HG03558 (cell line): Measurements from ENCODE around the gene ANTXR2.
A peak's percentile ranks its signal among the peaks of the same experiment; 100 is the strongest.
"Not testable (repeated sequence)": the region's sequence is repeated elsewhere in the genome, so short reads cannot be mapped to it uniquely, and the experiment has no call there.

ENCODE experiments used
- ATAC-seq: cut with Tn5 transposase; IDR thresholded peaks from one replicate; pipeline ENCODE4 v1.9.1; 2021; ENCODE audit warnings: moderate number of reproducible peaks; ENCODE audit not compliant: unreplicated experiment; ENCODE audit errors: extremely low read depth

The ANTXR2 gene

DNA sequence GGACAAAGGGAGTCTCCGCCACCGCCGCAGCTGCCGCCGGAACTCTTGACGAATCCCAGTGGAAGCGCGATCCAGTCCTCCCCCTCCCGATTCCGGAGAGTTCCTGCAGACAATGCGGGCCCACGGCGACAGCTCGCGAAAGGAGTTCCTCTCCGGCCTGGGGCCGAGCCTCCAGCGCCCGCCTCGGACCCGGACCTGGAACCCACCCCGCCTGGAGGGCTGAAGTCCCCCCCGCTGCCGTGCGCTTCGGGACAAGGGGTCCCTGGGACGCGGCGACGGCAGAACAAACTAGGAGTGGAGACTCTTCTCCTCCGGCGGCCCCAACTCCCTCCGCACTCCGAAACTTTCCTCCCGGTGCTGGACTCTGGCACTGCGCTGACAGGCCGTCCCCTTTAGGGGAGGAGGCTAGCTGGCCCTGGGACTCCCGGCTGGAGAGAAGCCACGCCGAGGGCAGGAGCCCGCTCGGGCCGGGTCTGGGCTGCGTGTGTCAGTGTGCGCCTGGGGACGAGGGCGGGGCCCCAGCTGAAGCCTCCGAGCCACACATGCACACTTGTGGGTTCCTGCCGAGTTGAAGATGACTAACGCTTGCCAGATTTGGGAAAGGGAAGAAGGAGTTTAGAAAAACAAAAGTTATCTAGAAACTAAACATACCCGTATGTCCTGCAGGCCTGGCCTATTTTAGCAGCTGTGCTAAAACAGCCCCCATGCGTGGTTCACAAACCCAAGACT, at the start of gene ANTXR2:
TSS of gene ANTXR2 (minus strand) at position 486 of the 729 bp plus-strand sequence. CDS start 669 bp downstream, outside the sequence.
- ATAC-seq = peak; percentile 29

DNA sequence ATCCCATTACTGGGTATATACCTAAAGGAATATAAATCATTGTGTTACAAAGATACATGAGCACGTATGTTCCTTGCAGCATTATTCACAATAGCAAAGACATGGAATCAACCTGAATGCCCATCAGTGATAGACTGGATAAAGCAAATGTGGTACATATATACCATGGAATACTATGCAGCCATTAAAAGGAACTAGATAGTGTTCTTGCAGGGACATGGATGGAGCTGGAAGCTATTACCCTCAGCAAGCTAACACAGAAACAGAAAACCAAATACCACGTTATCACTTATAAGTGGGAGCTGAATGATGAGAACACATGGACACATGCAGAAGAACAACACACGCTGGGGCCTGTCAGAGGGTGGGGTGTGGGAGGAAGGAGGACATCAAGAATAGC, 48.8 kb upstream of the ANTXR2 start:
- ATAC-seq = not testable (repeated sequence)

DNA sequence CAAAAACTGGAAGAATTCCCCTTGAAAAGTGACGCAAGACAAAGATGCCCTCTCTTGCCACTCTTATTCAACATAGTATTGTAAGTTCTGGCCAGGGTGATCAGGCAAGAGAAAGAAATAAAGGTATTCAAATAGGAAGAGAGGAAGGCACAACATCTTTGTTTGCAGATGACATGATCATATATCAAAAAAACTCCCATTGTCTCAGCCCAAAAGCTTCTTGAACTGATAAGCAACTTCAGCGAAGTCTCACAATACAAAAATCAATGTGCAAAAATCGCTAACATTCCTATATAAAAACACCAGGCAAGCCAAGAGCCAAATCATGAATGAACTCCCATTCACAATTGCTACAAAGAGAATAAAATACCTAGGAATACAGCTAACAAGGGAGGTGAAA, 46.6 kb upstream of the ANTXR2 start:
- ATAC-seq = not testable (repeated sequence)

DNA sequence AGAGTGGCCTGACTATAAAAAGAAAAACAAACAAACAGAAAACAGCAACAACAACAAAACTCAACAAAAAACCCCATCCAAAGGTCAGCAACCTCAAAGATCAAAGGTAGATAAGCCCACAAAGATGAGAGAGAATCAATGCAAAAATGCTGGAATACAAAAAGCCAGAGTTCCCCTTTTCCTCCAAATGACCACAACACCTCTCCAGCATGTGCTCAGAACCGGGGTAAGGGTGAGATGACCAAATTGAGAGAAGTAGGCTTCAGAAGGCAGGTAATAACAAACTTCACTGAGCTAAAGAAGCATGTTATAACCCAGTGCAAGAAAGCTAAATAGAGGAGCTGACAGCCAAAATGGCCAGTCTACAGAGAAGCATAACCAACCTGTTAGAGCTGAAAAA, 43.5 kb upstream of the ANTXR2 start:
- no peak for ATAC-seq

DNA sequence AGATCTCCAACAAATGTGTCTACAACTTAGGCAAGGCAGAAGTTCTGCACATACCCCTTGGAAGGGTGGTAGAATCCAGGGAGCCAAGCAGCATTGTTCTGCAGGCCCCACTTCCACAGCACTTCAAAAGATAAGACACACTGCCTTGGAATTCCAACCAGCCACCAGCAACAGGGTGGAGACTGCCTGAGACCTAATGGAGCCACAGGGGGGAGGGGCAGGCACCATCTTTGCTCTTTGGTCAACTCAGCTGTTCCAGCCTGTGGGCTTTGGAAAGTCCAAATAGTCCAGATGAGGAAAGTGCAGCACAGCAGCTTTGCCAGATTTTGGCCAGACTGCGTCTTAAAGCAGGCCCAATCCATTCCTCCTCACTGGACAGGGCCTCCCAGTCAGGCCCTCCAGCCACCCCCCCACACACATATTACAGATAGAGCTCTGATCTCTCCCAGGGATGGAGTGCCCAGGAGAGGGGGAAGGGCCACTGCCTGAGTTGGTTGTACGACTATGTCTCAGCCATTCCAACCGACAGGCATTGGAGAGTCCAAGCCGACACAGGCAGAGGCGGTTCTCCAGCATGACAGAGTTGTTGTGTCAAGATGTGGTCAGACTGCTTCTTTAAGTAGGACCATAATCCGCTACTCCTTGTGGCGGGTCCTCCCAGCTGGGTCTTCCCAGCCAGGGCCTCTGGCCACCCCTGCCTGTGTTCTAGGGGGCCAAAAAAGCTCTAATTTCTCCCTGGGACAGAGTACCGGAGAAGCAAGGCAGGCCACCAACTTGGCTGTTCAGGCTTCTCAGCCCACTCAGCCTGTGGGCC, 42.5 kb upstream of the ANTXR2 start:
- no peak for ATAC-seq

DNA sequence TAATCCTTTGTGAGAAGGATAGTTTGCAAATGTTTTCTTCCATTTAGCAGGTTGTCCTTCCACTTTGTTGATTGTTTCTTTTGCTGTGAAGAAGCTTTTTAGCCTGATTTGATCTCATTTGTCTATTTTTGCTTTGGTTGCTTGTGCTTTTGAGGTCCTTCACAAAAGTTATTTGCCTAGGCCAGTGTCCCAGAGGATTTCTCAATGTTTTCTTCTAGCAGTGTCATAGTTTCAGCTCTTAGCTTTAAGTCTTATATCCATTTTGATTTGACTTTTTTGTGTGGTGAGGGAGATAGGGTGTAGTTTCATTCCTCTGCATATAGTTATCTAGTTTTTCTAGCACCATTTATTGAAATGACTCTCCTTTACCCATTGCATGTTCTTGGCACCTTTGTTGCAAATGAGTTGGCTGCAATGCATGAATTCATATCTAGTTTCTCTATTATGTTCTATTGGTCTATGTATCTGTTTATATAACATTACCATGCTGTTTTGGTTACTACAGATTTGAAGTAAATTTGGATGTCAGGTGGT, 41.8 kb upstream of the ANTXR2 start:
- ATAC-seq = no peak

DNA sequence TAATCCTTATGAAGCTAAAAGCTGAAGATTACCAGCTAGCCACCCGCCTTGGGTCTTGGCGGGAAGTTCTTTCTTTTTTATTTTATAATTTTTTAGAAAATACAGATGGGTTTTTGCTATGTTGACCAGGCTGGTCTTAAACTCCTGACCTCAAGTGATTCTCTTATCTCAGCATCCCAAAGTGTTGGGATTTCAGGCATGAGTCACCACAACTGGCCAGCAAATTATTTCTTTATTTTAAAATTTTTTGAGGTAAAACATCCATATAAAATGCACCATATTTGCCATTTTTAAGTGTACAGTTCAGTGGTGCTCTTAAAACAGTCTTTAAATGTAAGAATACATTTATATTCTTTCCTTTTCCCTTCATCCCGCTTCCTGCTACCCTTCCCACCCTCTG, 40.6 kb upstream of the ANTXR2 start:
- ATAC-seq = no peak

DNA sequence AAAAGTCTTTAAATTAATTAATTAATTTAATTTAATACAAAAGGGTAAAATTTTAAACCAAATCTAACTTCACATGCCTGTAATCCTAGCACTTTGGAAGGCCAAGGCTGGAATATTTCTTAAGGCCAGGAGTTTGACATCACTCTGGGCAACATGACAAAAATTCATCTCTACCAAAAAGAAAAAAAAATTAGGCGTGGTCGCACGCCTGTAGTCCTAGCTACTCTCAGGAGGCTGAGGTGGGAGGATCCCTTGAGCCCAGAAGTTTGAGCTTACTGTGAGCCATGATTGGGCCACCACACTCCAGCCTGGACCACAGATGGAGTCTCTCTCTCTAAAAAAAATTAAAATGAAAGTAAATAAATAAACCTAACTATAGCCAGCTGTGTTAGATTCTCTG, 39.2 kb upstream of the ANTXR2 start:
- ATAC-seq = no peak

DNA sequence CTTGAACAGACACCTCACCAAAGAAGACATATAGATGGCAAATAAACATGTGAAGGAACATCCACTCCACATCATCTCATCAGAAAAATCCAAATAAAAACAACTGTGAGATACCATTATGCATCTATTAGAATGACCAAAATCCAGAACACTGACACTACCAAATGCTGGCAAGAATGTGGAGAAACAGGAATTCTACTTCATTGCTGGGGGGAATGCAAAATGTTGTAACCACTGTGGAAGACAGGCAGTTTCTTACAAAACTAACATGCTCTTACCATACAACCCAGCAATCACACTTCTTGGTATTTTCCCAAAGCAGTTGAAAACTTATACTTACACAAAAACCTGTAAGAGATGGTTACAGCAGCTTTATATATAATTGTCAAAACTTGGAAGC, 38.2 kb upstream of the ANTXR2 start:
- no peak for ATAC-seq

DNA sequence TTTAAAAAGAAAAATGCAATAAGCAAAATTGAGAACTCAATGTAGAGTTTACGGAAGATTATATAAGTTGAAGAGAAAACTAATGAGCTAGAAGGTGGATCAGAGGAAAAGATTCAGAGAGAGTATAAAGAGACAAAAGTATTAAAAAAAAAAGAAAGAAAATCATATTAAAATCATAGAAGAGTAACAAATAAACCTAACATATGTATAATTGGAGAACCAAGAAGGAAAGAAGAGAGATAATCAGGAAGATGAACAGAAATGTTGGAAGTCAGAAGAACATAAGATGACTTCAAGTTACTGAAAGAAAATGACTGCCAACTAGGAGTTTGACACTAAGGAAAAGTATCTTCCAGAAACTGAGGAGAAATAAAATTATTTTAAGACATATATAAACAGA, 34.3 kb upstream of the ANTXR2 start:
- ATAC-seq = no peak

DNA sequence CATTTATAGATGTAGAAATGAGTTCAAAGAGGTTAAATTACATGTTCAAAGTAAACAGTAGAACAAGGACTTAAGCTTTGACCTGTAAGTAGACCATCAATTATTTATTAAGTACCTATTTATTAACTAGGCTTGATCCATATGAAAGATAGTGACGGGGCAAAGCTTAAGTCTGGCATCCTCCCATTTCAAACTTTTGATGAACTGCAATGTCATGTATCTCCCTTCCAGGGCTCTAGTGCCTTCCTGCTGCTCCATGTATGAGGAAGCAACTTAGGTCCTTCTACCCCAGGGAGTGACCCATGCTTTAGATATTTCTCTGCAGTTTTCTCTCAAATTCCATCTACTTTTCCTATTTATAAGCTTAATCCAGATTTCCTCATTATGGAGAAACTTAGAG, 31.9 kb upstream of the ANTXR2 start:
- ATAC-seq = no peak

DNA sequence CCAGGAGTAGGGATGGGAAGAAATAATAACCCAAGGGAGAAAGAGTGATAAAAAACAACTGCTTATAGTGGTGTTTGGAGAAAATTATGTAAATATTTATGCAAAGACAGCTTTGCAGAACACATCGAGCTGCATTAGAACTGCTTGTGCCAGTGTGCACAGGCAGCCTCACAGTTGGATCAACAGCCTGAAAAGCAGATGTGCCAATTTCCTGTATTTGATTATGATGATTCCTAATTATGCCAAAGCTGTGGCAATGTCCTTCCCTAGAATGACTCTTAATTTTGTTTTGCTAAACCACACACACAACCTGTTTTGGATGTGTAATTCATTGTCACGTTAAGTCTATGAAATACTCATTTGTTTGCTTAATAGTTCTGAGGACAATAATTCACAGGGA, 30.6 kb upstream of the ANTXR2 start:
- no peak for ATAC-seq

DNA sequence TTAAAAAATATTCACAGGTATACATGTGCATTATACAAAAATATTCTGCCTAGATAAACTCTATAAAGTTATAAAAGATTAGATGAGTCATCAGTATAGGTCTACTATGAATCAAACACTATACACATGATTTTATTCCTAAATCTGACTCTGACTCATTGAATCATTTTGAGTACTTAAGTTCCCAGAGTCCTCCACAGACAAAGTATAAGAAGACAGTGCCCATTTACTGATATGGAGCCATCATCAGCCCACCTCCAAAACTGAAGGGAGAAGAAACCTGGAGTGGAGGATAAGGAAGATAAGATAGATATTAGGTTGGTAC, 28.7 kb upstream of the ANTXR2 start:
- ATAC-seq = no peak

DNA sequence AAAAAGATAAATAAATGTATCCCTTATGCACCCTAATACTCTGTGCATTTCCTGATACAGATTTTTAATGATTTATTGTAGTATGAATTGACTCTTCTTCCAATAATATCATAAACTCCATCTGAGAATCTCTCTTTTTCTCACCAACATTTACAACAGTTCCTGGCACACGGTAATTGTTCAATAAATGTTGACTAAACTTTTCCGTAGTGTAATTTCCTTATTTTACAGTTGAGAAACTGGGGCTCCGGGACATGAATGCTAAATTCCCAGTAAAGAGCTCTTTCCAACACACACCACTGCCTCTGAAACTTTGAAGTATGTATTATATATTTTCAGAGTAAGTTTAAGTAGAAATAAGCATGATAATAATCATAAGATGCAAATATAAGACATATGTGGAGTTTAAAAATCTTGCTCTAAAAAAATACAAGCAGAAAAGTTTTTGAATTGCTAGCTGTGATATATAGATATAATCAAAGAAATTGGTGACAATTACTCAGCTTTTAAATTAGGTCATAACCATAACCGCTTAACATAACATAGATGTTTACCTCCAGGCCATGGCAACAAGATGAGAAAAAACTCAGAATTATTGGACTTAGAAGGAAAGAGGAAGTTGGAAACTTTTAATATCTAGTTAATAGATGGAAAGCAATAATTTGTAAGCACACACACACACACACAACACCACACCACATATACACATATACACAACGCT, 28.2 kb upstream of the ANTXR2 start:
- ATAC-seq = no peak

DNA sequence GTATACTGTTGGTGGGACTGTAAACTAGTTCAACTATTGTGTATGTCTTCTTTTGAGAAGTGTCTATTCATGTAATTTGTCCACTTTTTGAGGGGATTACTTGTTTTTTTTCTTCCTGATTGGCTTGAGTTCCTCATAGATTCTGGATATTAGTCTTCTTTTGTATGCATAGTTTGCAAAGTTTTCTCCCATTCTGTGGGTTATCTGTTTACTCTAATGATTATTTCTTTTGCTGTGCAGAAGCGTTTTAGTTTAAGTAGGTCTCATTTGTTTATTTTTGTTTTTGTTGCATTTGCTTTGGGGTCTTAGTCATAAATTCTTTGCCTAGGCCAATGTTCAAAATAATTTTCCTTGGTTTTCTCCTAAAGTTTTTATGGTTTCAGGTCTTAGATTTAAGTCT, 26.6 kb upstream of the ANTXR2 start:
- ATAC-seq = no peak

DNA sequence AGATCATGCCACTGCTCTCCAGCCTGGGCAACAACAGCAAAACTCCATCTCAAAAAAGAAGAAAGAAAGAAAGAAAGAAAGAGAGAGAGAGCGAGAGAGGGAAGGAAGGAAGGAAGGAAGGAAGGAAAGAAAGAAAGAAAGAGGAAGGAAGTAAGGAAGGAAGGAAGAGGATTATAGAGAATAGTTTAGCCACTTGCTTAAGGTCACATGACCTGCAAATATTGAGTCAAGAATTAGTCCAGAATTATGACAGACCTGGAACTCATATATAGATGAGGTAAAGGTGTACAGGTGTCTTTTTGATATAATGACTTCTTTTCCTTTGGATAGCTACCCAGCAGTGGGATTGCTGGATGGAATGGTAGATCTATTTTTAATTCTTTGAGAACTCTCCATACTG, 25.6 kb upstream of the ANTXR2 start:
- ATAC-seq = no peak

DNA sequence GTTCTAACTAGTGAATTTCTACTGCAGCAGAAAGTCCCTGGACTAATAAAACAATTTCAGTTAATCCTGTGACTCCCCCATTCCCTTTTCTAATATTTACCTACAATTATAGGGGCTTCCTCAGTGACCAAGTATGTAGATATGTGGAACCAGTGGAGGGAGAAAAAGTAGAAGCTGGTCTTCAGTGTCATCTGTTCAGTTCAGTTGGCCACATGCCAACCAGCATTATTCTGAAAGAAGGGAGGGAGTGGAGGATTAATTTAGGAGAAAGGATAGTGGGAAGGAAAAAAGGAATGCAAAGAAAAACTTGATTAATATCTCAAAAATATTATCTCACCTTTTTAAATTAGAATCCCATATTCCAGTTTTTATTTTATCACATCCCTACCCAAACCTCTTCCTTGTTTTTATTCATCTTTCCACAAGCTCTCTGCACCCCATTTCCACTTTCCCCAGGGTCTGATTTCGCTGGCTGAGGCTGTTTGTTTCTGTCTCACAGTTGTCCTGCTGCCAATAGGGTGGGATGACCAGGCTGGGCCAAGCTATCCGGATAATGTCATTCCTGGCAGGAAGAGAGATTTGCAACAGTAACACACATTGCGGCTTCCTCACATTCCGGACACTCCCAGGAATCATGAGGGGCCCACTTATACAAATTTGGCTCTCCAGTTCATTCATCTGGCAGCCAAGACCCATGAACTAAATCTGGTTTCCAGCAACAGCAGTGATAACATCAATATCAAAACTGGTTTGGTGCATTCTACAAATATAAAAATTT, 24.6 kb upstream of the ANTXR2 start:
- ATAC-seq = no peak

DNA sequence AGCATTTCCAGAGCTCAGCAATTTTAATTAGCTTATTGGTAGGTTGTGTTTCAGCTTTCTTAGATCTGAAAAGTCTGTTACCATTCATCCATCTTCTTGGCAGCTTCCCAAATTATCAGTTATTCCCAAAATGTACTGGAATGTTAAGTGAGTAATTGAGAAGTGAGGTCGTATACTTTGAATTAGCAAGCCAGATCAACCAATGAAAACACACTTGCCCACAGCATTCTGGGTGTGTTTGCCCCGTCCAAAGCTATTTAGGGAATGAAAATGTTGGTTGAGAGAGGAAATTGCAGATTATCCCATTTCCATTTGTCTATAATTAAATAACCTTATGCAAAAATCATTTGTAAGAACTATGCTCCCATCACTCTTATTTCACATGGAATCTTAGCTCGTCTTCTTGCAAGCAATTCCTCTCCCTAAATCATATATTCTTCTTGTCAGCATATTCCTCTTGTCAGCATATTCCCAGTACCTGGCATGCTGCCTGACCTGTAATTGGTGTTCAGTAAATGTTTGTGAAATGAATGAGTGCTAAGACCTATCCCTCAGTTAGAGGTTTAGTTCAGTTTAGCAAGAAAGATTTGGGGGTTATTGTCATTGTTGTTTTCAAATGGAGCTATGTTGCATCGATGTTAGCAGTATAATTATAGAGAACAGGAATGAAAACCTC, 23.3 kb upstream of the ANTXR2 start:
- no peak for ATAC-seq

DNA sequence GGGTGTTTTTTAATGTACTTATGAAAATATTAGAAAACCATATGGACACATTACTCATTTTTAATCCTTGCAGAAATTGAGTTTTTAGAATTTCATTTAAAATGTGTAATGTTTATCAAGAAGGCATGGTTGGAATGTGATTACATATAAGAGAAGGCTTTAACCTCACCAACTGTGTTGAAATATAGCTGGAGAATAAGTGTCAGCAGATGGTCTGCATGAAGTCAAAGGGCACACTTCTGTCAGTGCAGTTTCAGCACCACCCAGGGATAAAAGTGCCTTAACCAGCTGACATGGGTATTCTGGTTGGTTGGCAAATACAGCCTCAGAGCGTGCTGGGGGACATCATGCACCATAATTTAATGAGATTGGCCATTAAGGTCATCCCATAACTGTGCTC, 21.2 kb upstream of the ANTXR2 start:
- ATAC-seq = no peak

DNA sequence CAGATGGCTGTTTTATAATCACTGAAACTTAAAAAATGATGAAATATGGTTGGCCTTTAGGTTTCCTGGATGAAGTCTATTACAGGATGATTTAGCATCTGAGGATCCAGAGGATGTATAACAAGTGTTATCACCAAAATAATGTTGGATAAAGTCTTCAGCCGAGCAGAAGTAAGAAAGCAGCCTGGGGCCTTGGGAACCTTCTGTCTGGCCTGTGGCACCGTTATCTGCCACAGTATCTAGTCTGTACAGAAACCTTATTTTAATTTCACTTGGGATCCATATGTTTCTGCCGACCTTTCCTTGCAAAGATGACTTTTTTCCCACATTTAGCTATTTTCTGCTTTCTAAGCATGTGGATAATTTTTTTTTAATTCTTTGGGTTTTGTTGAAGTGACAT, 20.5 kb upstream of the ANTXR2 start:
- ATAC-seq = no peak
